K562 (cell line): ENCODE data around the gene NIPSNAP3A. TPM values are rescaled to one million over a fixed set of nuclear protein-coding genes. Genes with fewer than 3 reads are reported as not detected.

ENCODE experiments used
- ATAC-seq: fragments of 200-7000 bp; cut with Tn5 transposase; 3 replicates; pipeline ENCODE4 v1.9.1; 2020; ENCODE audit warnings: moderate library complexity
- BruUV-seq: library from RNA; stranded (reverse); fragments of 400-500 nt; replicated peaks from 2 replicates; lab custom pipeline; 2021; lab: Mats Ljungman, UMichigan
- CTCF ChIA-PET: fragments of 300-600 bp; formaldehyde crosslinking; extraction: SDS; loops from one replicate; lab custom pipeline; 2021; ENCODE audit warnings: low intra/inter-chr PET ratio; lab: Yijun Ruan, JAX
- POLR2A ChIA-PET: fragments of 300-600, 350-650 bp; sonication (Branson Sonifier 250); formaldehyde crosslinking; extraction: SDS; loops from one replicate; lab custom pipeline; 2021; ENCODE audit warnings: antibody characterized with exemption, inconsistent platforms; lab: Yijun Ruan, JAX
- DNase-seq, 4 experiments: peaks; one replicate each; pipeline versions ENCODE4 v3.0.0 to v3.0.0-alpha.2; 2011 to 2018; ENCODE audit warnings: low spot score in 3 of 4, mixed read lengths in 3 of 4; ENCODE audit errors: extremely low read depth in 1 of 4
- FAIRE-seq: peaks from 2 replicates; lab custom pipeline; 2011; peaks lifted over from hg19 to GRCh38; lab: Jason Lieb, UNC
- H2AFZ ChIP-seq: 2 replicates; pipeline ENCODE4 v1.6.0; 2011; ENCODE audit warnings: low read depth, low read length, control low read depth, inconsistent platforms
- H3K27ac ChIP-seq: fragments of 200-600 bp; 3 replicates; pipeline ENCODE4 v1.8.0; 2011; ENCODE audit warnings: low read depth, mild to moderate bottlenecking, control low read depth, inconsistent platforms, low read length, moderate library complexity, mixed read lengths; ENCODE audit errors: extremely low read depth
- H3K27me3 ChIP-seq, 2 experiments: fragments of 300-600 bp in 1 of 2; 2 replicates in 1 of 2; 3 replicates in 1 of 2; pipeline versions ENCODE4 v1.6.0 to v1.8.0; 2011; ENCODE audit warnings: inconsistent platforms in 2 of 2, low read length in 2 of 2, mild to moderate bottlenecking in 1 of 2, mixed read lengths in 1 of 2, moderate library complexity in 1 of 2; ENCODE audit not compliant: control insufficient read depth in 2 of 2, insufficient read depth in 2 of 2
- H3K36me3 ChIP-seq: fragments of 300-600 bp; 3 replicates; pipeline ENCODE4 v1.8.0; 2011; ENCODE audit warnings: mild to moderate bottlenecking, low read length, inconsistent platforms; ENCODE audit not compliant: control insufficient read depth, insufficient read depth
- H3K4me1 ChIP-seq, 2 experiments: fragments of 200-600 bp in 1 of 2; replicated peaks in 1 of 2; 2 replicates in 1 of 2; 3 replicates in 1 of 2; pipeline versions ENCODE4 v1.5.1 to v1.8.0; 2011; ENCODE audit warnings: inconsistent platforms in 2 of 2, low read length in 2 of 2, mild to moderate bottlenecking in 1 of 2, mixed read lengths in 1 of 2, moderate library complexity in 1 of 2; ENCODE audit not compliant: control insufficient read depth in 2 of 2, insufficient read depth in 2 of 2
- H3K4me2 ChIP-seq: 2 replicates; pipeline ENCODE4 v1.6.1; 2011; ENCODE audit warnings: low read length, control low read depth, inconsistent platforms, mixed read lengths; ENCODE audit not compliant: insufficient read depth
- H3K4me3 ChIP-seq: fragments of 200-600 bp; sonication (generic), shearing (Covaris generic); 2 replicates; pipeline ENCODE4 v1.5.1; 2016; ENCODE audit warnings: control low read depth, inconsistent platforms
- H3K79me2 ChIP-seq: fragments of 200-600 bp; 3 replicates; pipeline ENCODE4 v1.8.0; 2011; ENCODE audit warnings: low read length, inconsistent platforms; ENCODE audit not compliant: control insufficient read depth, insufficient read depth
- H3K9ac ChIP-seq, 2 experiments: 2 replicates each; pipeline versions ENCODE4 v1.6.0 to v1.6.1; 2011; ENCODE audit warnings: low read depth in 2 of 2, low read length in 2 of 2, control low read depth in 1 of 2, inconsistent platforms in 1 of 2, mild to moderate bottlenecking in 1 of 2, mixed read lengths in 1 of 2; ENCODE audit not compliant: insufficient read depth in 1 of 2
- H3K9me1 ChIP-seq: one replicate; pipeline ENCODE4 v1.6.0; 2011; ENCODE audit warnings: inconsistent platforms, mild to moderate bottlenecking, low read length, moderate library complexity; ENCODE audit not compliant: control insufficient read depth, insufficient read depth
- H3K9me3 ChIP-seq: replicated peaks from 2 replicates; pipeline ENCODE4 v1.5.1; 2011; ENCODE audit warnings: low read depth, low read length, inconsistent platforms; ENCODE audit not compliant: control insufficient read depth, insufficient read depth
- H4K20me1 ChIP-seq: replicated peaks from 2 replicates; pipeline ENCODE4 v1.6.1; 2011; ENCODE audit warnings: low read length, inconsistent platforms, mixed read lengths; ENCODE audit not compliant: control insufficient read depth, insufficient read depth
- ATF6 ChIP-seq: sonication (generic); formaldehyde crosslinking; IDR thresholded peaks from 2 replicates; pipeline ENCODE4 v1.4.0; 2020; ENCODE audit warnings: mild to moderate bottlenecking, missing genetic modification reagents
- MEF2A ChIP-seq: IDR thresholded peaks from 2 replicates; pipeline ENCODE4 v1.6.1; 2011; ENCODE audit warnings: low read depth, mild to moderate bottlenecking, low read length, moderate library complexity; ENCODE audit not compliant: control insufficient read depth
- PPARD ChIP-seq: fragments of 250-450 bp; sonication (Bioruptor Pico); IDR thresholded peaks from 2 replicates; pipeline ENCODE4 v1.8.0; 2022; ENCODE audit warnings: inconsistent platforms, mild to moderate bottlenecking, moderate library complexity
- SLC30A9 ChIP-seq: fragments of 250-450 bp; sonication (Bioruptor Pico); IDR thresholded peaks from 2 replicates; pipeline ENCODE4 v1.8.0; 2022; ENCODE audit warnings: mild to moderate bottlenecking, moderate library complexity
- ZEB2 ChIP-seq: fragments of 450-650 bp; IDR thresholded peaks from 2 replicates; pipeline ENCODE4 v1.6.1; 2016
- ZNF311 ChIP-seq: fragments of 250-450 bp; sonication (Bioruptor Pico); IDR thresholded peaks from 2 replicates; pipeline ENCODE4 v1.4.0; 2020; ENCODE audit warnings: mild to moderate bottlenecking, moderate library complexity
- ZNF79 ChIP-seq: fragments of 250-450 bp; sonication (Bioruptor Pico); IDR thresholded peaks from 2 replicates; pipeline ENCODE4 v1.4.0; 2020; ENCODE audit warnings: low read depth, mild to moderate bottlenecking, moderate library complexity
- WGBS: fragments of 100-300 bp; shearing (Covaris generic); methylation state at CpG from one replicate; pipeline ENCODE4 v1.1.6; 2016; ENCODE audit warnings: low coverage, mixed read lengths; ENCODE audit not compliant: insufficient coverage; ENCODE audit errors: missing lambda C conversion rate; 5-methylcytosine and 5-hydroxymethylcytosine counted together
- in situ Hi-C: fragments of 300-500 bp; cut with MboI; formaldehyde crosslinking; loops from 4 replicates; pipeline ENCODE4 v1.15.0; 2018; ENCODE audit warnings: inconsistent platforms, mixed read lengths
- intact Hi-C: fragments of 100-400 bp; cut with micrococcal nuclease; formaldehyde crosslinking; loops from 2 replicates; pipeline ENCODE4 v1.14.2; 2022
- polyA plus RNA-seq, 8 experiments: library from polyadenylated mRNA; depleted of rRNA in 4 of 8; stranded (reverse) in 5 of 8; unstranded in 3 of 8; fragments of >200 nt; fragmentation: Nextera tagmentation in 2 of 8; fragmentation: Illumina TruSeq in 1 of 8; extraction: Ambion mirVana in 2 of 8; extraction: Trizol in 1 of 8; gene quantifications; 2 replicates each; pipeline versions ENCODE4 v1.2.1 to v1.2.3, GENCODE V29; 2011 to 2014; ENCODE audit warnings: inconsistent platforms in 1 of 8, missing spikeins in 1 of 8
- total RNA-seq, 7 experiments: library from RNA; depleted of rRNA in 6 of 7; stranded (reverse); fragments of >200 nt in 6 of 7; fragmentation: Illumina TruSeq in 2 of 7; extraction: Trizol in 2 of 7; gene quantifications; 2 replicates each; pipeline versions ENCODE4 v1.2.1 to v1.2.3, GENCODE V29; 2011 to 2021; ENCODE audit warnings: low replicate concordance in 1 of 7

The NIPSNAP3A gene
- total and polyA plus RNA-seq, 9 of the 15 experiments (the other 6 are each of a cell fraction or from before 2014, with no cell fraction given): 25.3 to 132 (median 40.5) TPM

- TF ChIP-seq PPARD (CRISPR knock-in tag) (no peak), MEF2A (no peak), ZNF311 (CRISPR knock-in tag) (no peak), ATF6 (CRISPR knock-in tag) (no peak), SLC30A9 (CRISPR knock-in tag) (no peak), ZEB2 (no peak), ZNF79 (CRISPR knock-in tag) (no peak)
- POLR2A ChIA-PET: no interaction called here
- in situ Hi-C loops: no loop called here
- no peak overlapping the region for H3K9ac ChIP-seq
- BruUV-seq: no TSS peak
- FAIRE-seq (no peak), DNase-seq (no peak), ATAC-seq (no peak)
- H3K27ac ChIP-seq: no peak overlapping the region
- H3K36me3 ChIP-seq: peaks cover 33% of the 10 kb centered on the region; the same call in 2 of the 3 replicates
- no peaks in the 10 kb centered on the region for H3K79me2 ChIP-seq
- no peak overlapping the region for H2AFZ ChIP-seq
- CTCF ChIA-PET: no interaction called here
- 81% methylated on average over 3 of the region's 3 CpGs for WGBS
- intact Hi-C loops: no loop called here
- H3K4me1 ChIP-seq: peaks cover 0 to 7% of the 10 kb centered on the region in 2 experiments; a peak in 3 of 5 replicates
- H3K9me3 ChIP-seq: no peaks in the 10 kb centered on the region
- no peaks in the 10 kb centered on the region for H3K27me3 ChIP-seq
- no peak overlapping the region for H3K4me3 ChIP-seq
- no peak overlapping the region for H3K4me2 ChIP-seq
- no peaks in the 10 kb centered on the region for H3K9me1 ChIP-seq
- H4K20me1 ChIP-seq: no peaks in the 10 kb centered on the region
These were observed 11.5 kb downstream of the NIPSNAP3A start for GRCh38 chr9:104758974-104759373.
